HG03045 (cell line): Measurements from ENCODE around the gene TRABD2B.

Experiments used
- ATAC-seq: cut with Tn5 transposase; IDR thresholded peaks from one replicate; pipeline ENCODE4 v1.9.1; 2021; ENCODE audit warnings: mild to moderate bottlenecking, moderate library complexity; ENCODE audit not compliant: unreplicated experiment

TRABD2B gene

GRCh38 chr1:47742890-47743760 is 254.1 kb downstream of the TRABD2B start:
- ATAC-seq: no peak

- no peak for ATAC-seq
Observed at GRCh38 chr1:47738560-47739182, 258.5 kb downstream of the TRABD2B start.

- no peak for ATAC-seq
Observed at GRCh38 chr1:47732489-47732888, 264.7 kb downstream of the TRABD2B start.

- ATAC-seq: no peak
Observed at GRCh38 chr1:47731730-47732129, 265.5 kb downstream of the TRABD2B start.

- no peak for ATAC-seq
Observed at GRCh38 chr1:47729685-47730084, 267.5 kb downstream of the TRABD2B start.

GRCh38 chr1:47727697-47728085 is 269.5 kb downstream of the TRABD2B start:
- no peak for ATAC-seq

GRCh38 chr1:47727051-47727696 is 270.0 kb downstream of the TRABD2B start:
- ATAC-seq: no peak

GRCh38 chr1:47725992-47726855 is 271.0 kb downstream of the TRABD2B start:
- peak; percentile 85 for ATAC-seq

GRCh38 chr1:47725511-47725991 is 271.6 kb downstream of the TRABD2B start:
- no peak for ATAC-seq

- ATAC-seq: no peak
Observed at GRCh38 chr1:47725000-47725473, 272.1 kb downstream of the TRABD2B start.

- ATAC-seq: no peak
Observed at GRCh38 chr1:47724432-47724999, 272.7 kb downstream of the TRABD2B start.

GRCh38 chr1:47722909-47723580 is 274.1 kb downstream of the TRABD2B start:
- no peak for ATAC-seq

- no peak for ATAC-seq
Observed at GRCh38 chr1:47722101-47722500, 275.1 kb downstream of the TRABD2B start.

GRCh38 chr1:47720111-47720510 is 277.1 kb downstream of the TRABD2B start:
- no peak for ATAC-seq

GRCh38 chr1:47717341-47717740 is 279.8 kb downstream of the TRABD2B start:
- no peak for ATAC-seq

GRCh38 chr1:47713975-47714767 is 283.0 kb downstream of the TRABD2B start:
- no peak for ATAC-seq

- ATAC-seq: no peak
Observed at GRCh38 chr1:47713333-47713953, 283.7 kb downstream of the TRABD2B start.

- no peak for ATAC-seq
Observed at GRCh38 chr1:47712596-47713299, 284.4 kb downstream of the TRABD2B start.
